Breast epithelium (tissue), 4 donors: ENCODE results near the gene NDUFAF2. TPM values are rescaled to one million over a fixed set of nuclear protein-coding genes. Genes with fewer than 3 reads are reported as not detected.

Source experiments
- DNase-seq, 2 donors: peaks; one replicate each; pipeline ENCODE4 v3.0.0-alpha.2; 2019; ENCODE audit warnings: low spot score in 2 of 2
- H3K27ac ChIP-seq, 2 donors: fragments of 200-600 bp; sonication (generic) in 1 of 2; one replicate each; pipeline ENCODE4 v1.5.1; 2016 to 2019; ENCODE audit warnings: mild to moderate bottlenecking in 1 of 2
- H3K27me3 ChIP-seq, 2 donors: fragments of 200-600 bp; sonication (generic) in 1 of 2; one replicate each; pipeline versions ENCODE4 v1.5.1 to v1.6.0; 2017 to 2019; ENCODE audit warnings: control low read depth in 1 of 2, mild to moderate bottlenecking in 1 of 2
- H3K36me3 ChIP-seq: fragments of 200-600 bp; one replicate; pipeline ENCODE4 v1.5.1; 2019
- H3K4me1 ChIP-seq, 2 donors: fragments of 200-600 bp; sonication (generic); one replicate each; pipeline ENCODE4 v1.5.1; 2016 to 2019; ENCODE audit warnings: control low read depth in 1 of 2
- H3K4me3 ChIP-seq, 3 donors: fragments of 200-600 bp; sonication (generic); 1 replicate in 2 of 3; 2 replicates in 1 of 3; pipeline ENCODE4 v1.5.1; 2016 to 2019; ENCODE audit warnings: mild to moderate bottlenecking in 3 of 3, moderate library complexity in 2 of 3
- H3K9me3 ChIP-seq, 2 donors: fragments of 200-600 bp; sonication (generic) in 1 of 2; one replicate each; pipeline ENCODE4 v1.5.1; 2016 to 2019; ENCODE audit warnings: control low read depth in 1 of 2
- POLR2A ChIP-seq: fragments of 450-650 bp; IDR thresholded peaks from one replicate; pipeline ENCODE4 v1.6.1; 2016; ENCODE audit warnings: antibody characterized with exemption, mild to moderate bottlenecking, moderate library complexity
- POLR2AphosphoS5 ChIP-seq, 3 donors: sonication (generic); formaldehyde crosslinking; IDR thresholded peaks; one replicate each; pipeline ENCODE4 v1.6.1; 2017; ENCODE audit warnings: antibody characterized with exemption in 3 of 3
- intact Hi-C: fragments of 100-400 bp; cut with DNase I; formaldehyde crosslinking; loops from one replicate; pipeline ENCODE4 v1.15.1; 2023; ENCODE audit warnings: low total_unique reads
- total RNA-seq, 3 donors: library from RNA; depleted of rRNA; stranded (reverse); fragments of >200 nt; gene quantifications; one replicate each; pipeline ENCODE4 v1.1.0, GENCODE V29; 2016
- TF ChIP-seq, protein P1 (sequence below), 3 donors: fragments of 450-650 bp; IDR thresholded peaks; one replicate each; pipeline ENCODE4 v1.5.1; 2016 to 2017; ENCODE audit warnings: antibody characterized with exemption in 3 of 3, mild to moderate bottlenecking in 3 of 3, moderate library complexity in 3 of 3

NDUFAF2 gene
- total RNA-seq, 3 donors from 2014 or later: 14.9 to 22.6 (median 19.8) TPM

DNA sequence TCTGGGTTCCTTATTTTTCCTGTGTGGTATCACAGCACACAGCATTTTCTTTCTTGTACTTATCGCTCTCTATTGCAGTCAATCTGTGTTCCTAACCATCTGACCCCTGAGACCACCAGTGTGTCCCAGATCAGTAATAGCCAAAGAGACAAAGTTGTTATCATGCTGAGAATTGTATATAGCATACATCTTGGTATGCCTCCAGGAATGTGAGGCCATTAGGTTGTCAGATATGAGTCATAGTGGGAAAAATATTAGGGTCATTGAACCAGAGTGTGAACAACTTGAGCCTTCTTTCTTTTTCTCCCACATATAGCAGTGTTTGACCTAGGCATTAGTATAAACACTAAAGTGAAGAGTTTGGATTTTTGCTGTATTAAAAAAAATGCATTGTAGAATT lies 106.3 kb downstream of the NDUFAF2 start:
- TF ChIP-seq, protein P1, sequence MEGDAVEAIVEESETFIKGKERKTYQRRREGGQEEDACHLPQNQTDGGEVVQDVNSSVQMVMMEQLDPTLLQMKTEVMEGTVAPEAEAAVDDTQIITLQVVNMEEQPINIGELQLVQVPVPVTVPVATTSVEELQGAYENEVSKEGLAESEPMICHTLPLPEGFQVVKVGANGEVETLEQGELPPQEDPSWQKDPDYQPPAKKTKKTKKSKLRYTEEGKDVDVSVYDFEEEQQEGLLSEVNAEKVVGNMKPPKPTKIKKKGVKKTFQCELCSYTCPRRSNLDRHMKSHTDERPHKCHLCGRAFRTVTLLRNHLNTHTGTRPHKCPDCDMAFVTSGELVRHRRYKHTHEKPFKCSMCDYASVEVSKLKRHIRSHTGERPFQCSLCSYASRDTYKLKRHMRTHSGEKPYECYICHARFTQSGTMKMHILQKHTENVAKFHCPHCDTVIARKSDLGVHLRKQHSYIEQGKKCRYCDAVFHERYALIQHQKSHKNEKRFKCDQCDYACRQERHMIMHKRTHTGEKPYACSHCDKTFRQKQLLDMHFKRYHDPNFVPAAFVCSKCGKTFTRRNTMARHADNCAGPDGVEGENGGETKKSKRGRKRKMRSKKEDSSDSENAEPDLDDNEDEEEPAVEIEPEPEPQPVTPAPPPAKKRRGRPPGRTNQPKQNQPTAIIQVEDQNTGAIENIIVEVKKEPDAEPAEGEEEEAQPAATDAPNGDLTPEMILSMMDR (IDR thresholded peaks at IDR 0.05): no peak
- TF ChIP-seq POLR2AphosphoS5 (IDR thresholded peaks at IDR 0.05) (no peak), POLR2A (no peak)
- intact Hi-C loops: no loop called here
- H3K4me3 ChIP-seq: no peak overlapping the region
- DNase-seq: no peak
- no peaks in the 10 kb centered on the region for H3K36me3 ChIP-seq
- H3K4me1 ChIP-seq: no peaks in the 10 kb centered on the region
- H3K27me3 ChIP-seq: no peaks in the 10 kb centered on the region
- H3K9me3 ChIP-seq: no peaks in the 10 kb centered on the region
- H3K27ac ChIP-seq: no peak overlapping the region

DNA sequence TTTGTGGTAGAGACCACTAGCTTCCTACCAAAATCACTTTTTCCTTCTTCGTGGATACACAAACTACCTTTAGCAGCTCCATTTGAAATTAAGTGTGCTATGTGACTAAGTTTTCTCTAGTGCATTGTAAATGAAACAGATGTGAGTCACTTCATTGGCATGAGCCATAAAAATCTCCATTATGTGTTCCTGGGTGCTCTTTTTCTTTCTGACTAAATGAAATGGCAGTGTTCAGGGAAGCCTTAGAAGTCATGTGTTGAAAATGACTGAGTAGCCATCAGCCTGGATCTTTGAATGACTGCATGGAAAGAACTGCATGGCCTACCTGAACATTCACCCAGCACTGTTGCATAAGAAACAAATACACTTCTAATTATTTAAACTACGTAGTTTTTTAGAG lies 107.9 kb downstream of the NDUFAF2 start:
- no peaks in the 10 kb centered on the region for H3K27me3 ChIP-seq
- TF ChIP-seq POLR2A (no peak), POLR2AphosphoS5 (IDR thresholded peaks at IDR 0.05) (no peak)
- TF ChIP-seq, protein P1 (IDR thresholded peaks at IDR 0.05): no peak
- intact Hi-C loops: no loop called here
- no peaks in the 10 kb centered on the region for H3K36me3 ChIP-seq
- H3K27ac ChIP-seq: no peak overlapping the region
- no peaks in the 10 kb centered on the region for H3K4me1 ChIP-seq
- no peak overlapping the region for H3K4me3 ChIP-seq
- no peaks in the 10 kb centered on the region for H3K9me3 ChIP-seq
- no peak for DNase-seq

- H3K27ac ChIP-seq: no peak overlapping the region
- no peak for TF ChIP-seq POLR2A
- no peak for TF ChIP-seq POLR2AphosphoS5 (IDR thresholded peaks at IDR 0.05)
- TF ChIP-seq, protein P1 (IDR thresholded peaks at IDR 0.05): no peak
- H3K4me3 ChIP-seq: no peak overlapping the region
- H3K36me3 ChIP-seq: no peaks in the 10 kb centered on the region
- DNase-seq: no peak
- no peaks in the 10 kb centered on the region for H3K9me3 ChIP-seq
- intact Hi-C loops: no loop called here
- H3K4me1 ChIP-seq: no peaks in the 10 kb centered on the region
- no peaks in the 10 kb centered on the region for H3K27me3 ChIP-seq
Measured at GRCh38 chr5:61053937-61054336, 108.9 kb downstream of the NDUFAF2 start.

DNA sequence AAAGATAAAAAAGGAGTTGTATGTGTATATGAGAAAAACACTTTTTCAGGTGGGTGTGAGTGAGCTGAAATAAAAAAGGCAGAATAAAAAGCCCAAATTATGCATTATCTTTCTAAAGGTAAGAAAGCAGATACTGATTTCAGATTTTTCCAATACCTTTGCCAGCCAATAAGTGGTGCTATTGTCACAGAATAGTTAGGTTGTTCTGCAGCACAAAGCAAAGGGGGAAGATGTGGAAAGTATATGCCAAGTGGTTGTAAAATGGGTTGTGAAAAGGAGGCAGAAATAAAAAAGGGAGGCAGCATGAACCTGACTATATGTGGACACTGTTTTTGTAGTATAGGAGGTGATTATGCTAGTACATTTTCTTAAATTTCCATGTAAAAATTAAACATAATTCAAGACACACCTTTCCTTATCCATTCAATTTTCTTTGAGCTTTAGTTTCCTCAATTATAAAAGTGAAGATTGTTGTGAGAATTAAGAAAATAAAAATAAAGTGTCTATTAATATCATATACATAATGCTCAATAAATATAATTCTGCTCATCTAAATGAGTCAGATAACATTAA lies 110.5 kb downstream of the NDUFAF2 start:
- intact Hi-C loops: no loop called here

DNA sequence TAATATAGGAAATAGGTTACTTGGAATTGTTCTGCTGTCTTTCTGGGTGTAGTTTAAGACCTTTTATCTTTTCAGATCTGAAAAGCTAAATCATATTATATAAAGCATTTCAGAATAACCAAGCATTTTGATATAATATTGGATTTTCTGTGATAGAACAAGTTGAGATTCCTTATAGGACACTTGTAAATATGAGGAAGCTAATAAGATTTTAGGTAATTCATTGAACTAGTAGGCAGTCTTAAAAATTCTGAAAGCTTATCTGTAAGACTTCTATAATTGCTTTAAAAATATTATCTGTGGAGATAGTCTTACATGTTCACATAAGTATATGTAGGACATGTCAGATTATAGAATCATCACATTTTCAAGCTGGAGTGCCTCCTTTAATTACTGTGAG lies 114.5 kb downstream of the NDUFAF2 start:
- H3K36me3 ChIP-seq: no peaks in the 10 kb centered on the region
- TF ChIP-seq POLR2AphosphoS5 (IDR thresholded peaks at IDR 0.05): no peak
- TF ChIP-seq, protein P1 (IDR thresholded peaks at IDR 0.05): no peak
- TF ChIP-seq POLR2A: no peak
- DNase-seq: no peak
- intact Hi-C loops: no loop called here
- H3K27me3 ChIP-seq: no peaks in the 10 kb centered on the region
- H3K4me1 ChIP-seq: no peaks in the 10 kb centered on the region
- H3K9me3 ChIP-seq: no peaks in the 10 kb centered on the region
- no peak overlapping the region for H3K27ac ChIP-seq
- no peak overlapping the region for H3K4me3 ChIP-seq

More for the DNA sequence above, 110.5 kb downstream of the NDUFAF2 start:
- no peak for DNase-seq
- Histone ChIP-seq H3K36me3 (no peaks in the 10 kb centered on the region), H3K27me3 (no peaks in the 10 kb centered on the region), H3K4me3 (no peak overlapping the region), H3K9me3 (no peaks in the 10 kb centered on the region), H3K27ac (no peak overlapping the region), H3K4me1 (no peaks in the 10 kb centered on the region)
- TF ChIP-seq, protein P1 (IDR thresholded peaks at IDR 0.05): peak in 2 of 3 donors; percentile 40 to 58
- TF ChIP-seq POLR2AphosphoS5 (IDR thresholded peaks at IDR 0.05) (no peak), POLR2A (no peak)
